ENCODE data around the gene MAEL. TPM values are rescaled to one million over a fixed set of nuclear protein-coding genes. Genes with fewer than 3 reads are reported as not detected.
A peak's percentile ranks its signal among the peaks of the same experiment; 100 is the strongest.

The MAEL gene
- total and polyA plus RNA-seq, 2 of the 13 experiments (the other 11 are each of a cell fraction or from before 2014, with no cell fraction given): not detected

DNA sequence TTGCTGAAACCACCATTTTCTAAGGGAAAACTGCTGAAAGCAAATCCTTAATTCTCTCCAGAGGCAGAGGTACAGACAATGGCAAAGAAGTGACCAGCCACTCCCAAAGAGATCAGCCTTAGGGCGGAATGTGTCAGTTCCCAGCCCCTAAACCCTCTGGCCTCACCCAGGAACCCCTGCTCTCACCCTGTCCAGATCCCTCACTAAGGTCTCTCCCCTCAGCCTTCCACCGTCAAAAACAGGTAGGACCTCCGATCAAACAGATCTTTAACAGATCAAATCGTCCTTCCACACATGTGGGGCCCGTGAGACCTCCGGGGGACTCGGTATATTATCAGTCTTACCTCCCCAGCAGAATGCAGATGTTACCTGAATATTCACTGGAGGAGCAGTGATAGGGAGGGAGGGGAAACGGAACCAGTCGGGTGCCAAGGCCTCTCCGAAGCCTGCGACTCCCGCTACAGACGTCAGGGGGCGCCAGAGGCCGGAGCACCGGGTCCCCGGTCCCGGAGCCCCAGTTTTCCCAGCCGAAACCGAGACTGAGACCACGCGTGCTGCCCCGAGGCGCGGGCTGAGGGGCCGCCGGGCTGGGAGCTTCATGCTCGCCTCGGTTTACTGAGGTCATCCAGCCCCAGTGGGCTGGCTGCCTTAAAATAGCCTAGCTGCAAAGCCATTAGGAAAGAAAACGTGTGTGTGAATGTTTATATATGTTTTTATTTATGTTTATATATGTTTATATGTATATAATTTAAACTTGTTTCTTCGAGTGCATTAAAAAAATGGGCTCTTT, 77.4 kb downstream of the MAEL start (continued):
- TF ChIP-seq, protein P1, sequence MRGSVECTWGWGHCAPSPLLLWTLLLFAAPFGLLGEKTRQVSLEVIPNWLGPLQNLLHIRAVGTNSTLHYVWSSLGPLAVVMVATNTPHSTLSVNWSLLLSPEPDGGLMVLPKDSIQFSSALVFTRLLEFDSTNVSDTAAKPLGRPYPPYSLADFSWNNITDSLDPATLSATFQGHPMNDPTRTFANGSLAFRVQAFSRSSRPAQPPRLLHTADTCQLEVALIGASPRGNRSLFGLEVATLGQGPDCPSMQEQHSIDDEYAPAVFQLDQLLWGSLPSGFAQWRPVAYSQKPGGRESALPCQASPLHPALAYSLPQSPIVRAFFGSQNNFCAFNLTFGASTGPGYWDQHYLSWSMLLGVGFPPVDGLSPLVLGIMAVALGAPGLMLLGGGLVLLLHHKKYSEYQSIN (CRISPR knock-in tag; IDR thresholded peaks at IDR 0.05; ENCODE audit: borderline replicate concordance): no peak
- TF ChIP-seq REPIN1 (CRISPR knock-in tag; IDR thresholded peaks at IDR 0.05; ENCODE audit: borderline replicate concordance, low read depth) (no peak), GZF1 (CRISPR knock-in tag; IDR thresholded peaks at IDR 0.05) (no peak), KAT8 (CRISPR knock-in tag; IDR thresholded peaks at IDR 0.05) (no peak), GABPB1 (CRISPR knock-in tag; IDR thresholded peaks at IDR 0.05) (peak; percentile 52; the same call in 1 of the 2 replicates), SP2 (CRISPR knock-in tag; IDR thresholded peaks at IDR 0.05) (no peak), ZSCAN22 (CRISPR knock-in tag; IDR thresholded peaks at IDR 0.05) (no peak), STAG1 (CRISPR knock-in tag; IDR thresholded peaks at IDR 0.05) (peak; percentile 97), SALL1 (CRISPR knock-in tag; IDR thresholded peaks at IDR 0.05) (peak; percentile 29; the same call in 1 of the 2 replicates), HNF4A (CRISPR knock-in tag; IDR thresholded peaks at IDR 0.05) (no peak), HNRNPK (IDR thresholded peaks at IDR 0.05; ENCODE audit: low read depth, low read length, poor library complexity, severe bottlenecking) (no peak), NR3C1 (CRISPR knock-in tag; IDR thresholded peaks at IDR 0.05) (no peak), SMC3 (IDR thresholded peaks at IDR 0.05; ENCODE audit: low read length) (peak; percentile 63), SNRNP70 (IDR thresholded peaks at IDR 0.05; ENCODE audit: low read depth, low read length) (no peak), ZNF644 (CRISPR knock-in tag; IDR thresholded peaks at IDR 0.05; ENCODE audit: low read depth) (no peak), STAT5B (CRISPR knock-in tag; IDR thresholded peaks at IDR 0.05) (no peak), ZFP41 (CRISPR knock-in tag; IDR thresholded peaks at IDR 0.05; ENCODE audit: borderline replicate concordance) (no peak), XRCC5 (optimal IDR thresholded peaks at IDR 0.05; ENCODE audit: low read length) (peak; percentile 21), PAF1 (CRISPR knock-in tag; IDR thresholded peaks at IDR 0.05) (no peak), ZNF724P (CRISPR knock-in tag; IDR thresholded peaks at IDR 0.05; ENCODE audit: borderline replicate concordance) (no peak)
- TF ChIP-seq, protein P2, sequence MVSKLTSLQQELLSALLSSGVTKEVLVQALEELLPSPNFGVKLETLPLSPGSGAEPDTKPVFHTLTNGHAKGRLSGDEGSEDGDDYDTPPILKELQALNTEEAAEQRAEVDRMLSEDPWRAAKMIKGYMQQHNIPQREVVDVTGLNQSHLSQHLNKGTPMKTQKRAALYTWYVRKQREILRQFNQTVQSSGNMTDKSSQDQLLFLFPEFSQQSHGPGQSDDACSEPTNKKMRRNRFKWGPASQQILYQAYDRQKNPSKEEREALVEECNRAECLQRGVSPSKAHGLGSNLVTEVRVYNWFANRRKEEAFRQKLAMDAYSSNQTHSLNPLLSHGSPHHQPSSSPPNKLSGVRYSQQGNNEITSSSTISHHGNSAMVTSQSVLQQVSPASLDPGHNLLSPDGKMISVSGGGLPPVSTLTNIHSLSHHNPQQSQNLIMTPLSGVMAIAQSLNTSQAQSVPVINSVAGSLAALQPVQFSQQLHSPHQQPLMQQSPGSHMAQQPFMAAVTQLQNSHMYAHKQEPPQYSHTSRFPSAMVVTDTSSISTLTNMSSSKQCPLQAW (CRISPR knock-in tag; IDR thresholded peaks at IDR 0.05): peak; percentile 40; the same call in 1 of the 2 replicates
- TF ChIP-seq, protein P3, sequence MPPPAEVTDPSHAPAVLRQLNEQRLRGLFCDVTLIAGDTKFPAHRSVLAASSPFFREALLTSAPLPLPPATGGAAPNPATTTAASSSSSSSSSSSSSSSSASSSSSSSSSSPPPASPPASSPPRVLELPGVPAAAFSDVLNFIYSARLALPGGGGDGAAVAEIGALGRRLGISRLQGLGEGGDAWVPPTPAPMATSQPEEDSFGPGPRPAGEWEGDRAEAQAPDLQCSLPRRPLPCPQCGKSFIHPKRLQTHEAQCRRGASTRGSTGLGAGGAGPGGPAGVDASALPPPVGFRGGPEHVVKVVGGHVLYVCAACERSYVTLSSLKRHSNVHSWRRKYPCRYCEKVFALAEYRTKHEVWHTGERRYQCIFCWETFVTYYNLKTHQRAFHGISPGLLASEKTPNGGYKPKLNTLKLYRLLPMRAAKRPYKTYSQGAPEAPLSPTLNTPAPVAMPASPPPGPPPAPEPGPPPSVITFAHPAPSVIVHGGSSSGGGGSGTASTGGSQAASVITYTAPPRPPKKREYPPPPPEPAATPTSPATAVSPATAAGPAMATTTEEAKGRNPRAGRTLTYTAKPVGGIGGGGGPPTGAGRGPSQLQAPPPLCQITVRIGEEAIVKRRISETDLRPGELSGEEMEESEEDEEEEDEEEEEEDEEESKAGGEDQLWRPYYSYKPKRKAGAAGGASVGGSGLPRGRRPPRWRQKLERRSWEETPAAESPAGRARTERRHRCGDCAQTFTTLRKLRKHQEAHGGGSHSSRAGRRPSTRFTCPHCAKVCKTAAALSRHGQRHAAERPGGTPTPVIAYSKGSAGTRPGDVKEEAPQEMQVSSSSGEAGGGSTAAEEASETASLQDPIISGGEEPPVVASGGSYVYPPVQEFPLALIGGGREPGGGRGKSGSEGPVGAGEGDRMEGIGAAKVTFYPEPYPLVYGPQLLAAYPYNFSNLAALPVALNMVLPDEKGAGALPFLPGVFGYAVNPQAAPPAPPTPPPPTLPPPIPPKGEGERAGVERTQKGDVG (CRISPR knock-in tag; IDR thresholded peaks at IDR 0.05; ENCODE audit: borderline replicate concordance): no peak
- TF ChIP-seq, protein P4, sequence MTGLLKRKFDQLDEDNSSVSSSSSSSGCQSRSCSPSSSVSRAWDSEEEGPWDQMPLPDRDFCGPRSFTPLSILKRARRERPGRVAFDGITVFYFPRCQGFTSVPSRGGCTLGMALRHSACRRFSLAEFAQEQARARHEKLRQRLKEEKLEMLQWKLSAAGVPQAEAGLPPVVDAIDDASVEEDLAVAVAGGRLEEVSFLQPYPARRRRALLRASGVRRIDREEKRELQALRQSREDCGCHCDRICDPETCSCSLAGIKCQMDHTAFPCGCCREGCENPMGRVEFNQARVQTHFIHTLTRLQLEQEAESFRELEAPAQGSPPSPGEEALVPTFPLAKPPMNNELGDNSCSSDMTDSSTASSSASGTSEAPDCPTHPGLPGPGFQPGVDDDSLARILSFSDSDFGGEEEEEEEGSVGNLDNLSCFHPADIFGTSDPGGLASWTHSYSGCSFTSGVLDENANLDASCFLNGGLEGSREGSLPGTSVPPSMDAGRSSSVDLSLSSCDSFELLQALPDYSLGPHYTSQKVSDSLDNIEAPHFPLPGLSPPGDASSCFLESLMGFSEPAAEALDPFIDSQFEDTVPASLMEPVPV (CRISPR knock-in tag; IDR thresholded peaks at IDR 0.05): no peak

Data from HepG2 (cell line).